Myocyte (in vitro differentiated cells): ENCODE measurements around the gene REV1. TPM values are rescaled to one million over a fixed set of nuclear protein-coding genes. Genes with fewer than 3 reads are reported as not detected.
"Not testable (repeated sequence)": the region's sequence is repeated elsewhere in the genome, so short reads cannot be mapped to it uniquely, and the experiment has no call there.

Experiments used
- DNase-seq: peaks from one replicate; pipeline ENCODE4 v3.0.0-alpha.2; 2012; ENCODE audit warnings: low read depth
- polyA plus RNA-seq: library from polyadenylated mRNA; unstranded; fragments of >200 nt; gene quantifications from one replicate; pipeline ENCODE4 v1.2.1, GENCODE V29; 2012; ENCODE audit warnings: missing spikeins
- total RNA-seq: library from RNA; depleted of rRNA; stranded (reverse); fragments of >200 nt; gene quantifications from 2 replicates; pipeline ENCODE4 v1.2.3, GENCODE V29; 2014

The REV1 gene
- total RNA-seq, result 19.1 and 21.9 TPM in 2 replicates
- polyA plus RNA-seq, result 12.9 TPM

- peak; percentile 94 for DNase-seq
These were observed at the start of gene REV1 for GRCh38 chr2:99489761-99490622. TSS of gene REV1 (minus strand) at chr2:99490017. CDS start at chr2:99464975, 25,042 bp downstream.

GRCh38 chr2:99537910-99538485 lies 48.2 kb upstream of the REV1 start:
- no peak for DNase-seq

GRCh38 chr2:99524056-99524455 lies 34.2 kb upstream of the REV1 start:
- DNase-seq, result no peak

GRCh38 chr2:99522157-99522556 lies 32.3 kb upstream of the REV1 start:
- DNase-seq, result no peak

GRCh38 chr2:99520813-99521212 lies 31.0 kb upstream of the REV1 start:
- no peak for DNase-seq

GRCh38 chr2:99520195-99520594 lies 30.4 kb upstream of the REV1 start:
- DNase-seq, result no peak

- no peak for DNase-seq
These were observed 24.5 kb upstream of the REV1 start for GRCh38 chr2:99514357-99514756.

- no peak for DNase-seq
These were observed 22.4 kb upstream of the REV1 start for GRCh38 chr2:99512181-99512591.

- peak; percentile 16 for DNase-seq
These were observed 19.6 kb upstream of the REV1 start for GRCh38 chr2:99509387-99509786.

GRCh38 chr2:99507937-99508818 lies 18.4 kb upstream of the REV1 start:
- DNase-seq, result no peak

GRCh38 chr2:99504844-99505584 lies 15.2 kb upstream of the REV1 start:
- DNase-seq, result no peak

- DNase-seq, result not testable (repeated sequence)
These were observed 14.0 kb upstream of the REV1 start for GRCh38 chr2:99503662-99504416.

GRCh38 chr2:99496021-99496420 lies 6.2 kb upstream of the REV1 start:
- no peak for DNase-seq

GRCh38 chr2:99495115-99495860 lies 5.5 kb upstream of the REV1 start:
- no peak for DNase-seq

GRCh38 chr2:99492721-99493120 lies 2.9 kb upstream of the REV1 start:
- DNase-seq, result no peak

GRCh38 chr2:99490623-99491461 lies 1.0 kb upstream of the REV1 start:
- DNase-seq, result no peak

GRCh38 chr2:99489063-99489760 lies 605 bp downstream of the REV1 start:
- DNase-seq, result peak; percentile 59

GRCh38 chr2:99488539-99489062 lies 1.2 kb downstream of the REV1 start:
- DNase-seq, result peak; percentile 13
